Right lobe of liver (tissue), 4 donors: ENCODE measurements around the gene TSPOAP1.

Experiments
- CTCF ChIP-seq, 4 donors: fragments of 200-600 bp in 3 of 4; fragments of 450-650 bp in 1 of 4; IDR thresholded peaks; one replicate each; pipeline versions ENCODE4 v1.5.1 to v1.8.0; 2016 to 2022; ENCODE audit warnings: antibody characterized with exemption in 4 of 4, mild to moderate bottlenecking in 2 of 4
- POLR2A ChIP-seq: fragments of 450-650 bp; IDR thresholded peaks from one replicate; pipeline ENCODE4 v1.6.1; 2017; ENCODE audit warnings: antibody characterized with exemption, mild to moderate bottlenecking
- donor health status: DM: no; HTN: no; CAD: no.
- donor health status: DM: no; HTN: no; CAD: no.
- donor health status: DM: no; HTN: yes; CAD: no.

- TF ChIP-seq CTCF (IDR thresholded peaks at IDR 0.05), result peak in 3 of 4 donors; percentile 6 to 32 (median 15)
- TF ChIP-seq POLR2A, result no peak
Observed at GRCh38 chr17:58308173-58308984, 20.2 kb downstream of the TSPOAP1 start.
